ENCODE data around the gene NID1. TPM values are rescaled to one million over a fixed set of nuclear protein-coding genes. Genes with fewer than 3 reads are reported as not detected.
"Not testable (repeated sequence)": the region's sequence is repeated elsewhere in the genome, so short reads cannot be mapped to it uniquely, and the experiment has no call there.

Gene NID1
- total RNA-seq, 2 donors from 2014 or later: 95.1 to 112 TPM

DNA sequence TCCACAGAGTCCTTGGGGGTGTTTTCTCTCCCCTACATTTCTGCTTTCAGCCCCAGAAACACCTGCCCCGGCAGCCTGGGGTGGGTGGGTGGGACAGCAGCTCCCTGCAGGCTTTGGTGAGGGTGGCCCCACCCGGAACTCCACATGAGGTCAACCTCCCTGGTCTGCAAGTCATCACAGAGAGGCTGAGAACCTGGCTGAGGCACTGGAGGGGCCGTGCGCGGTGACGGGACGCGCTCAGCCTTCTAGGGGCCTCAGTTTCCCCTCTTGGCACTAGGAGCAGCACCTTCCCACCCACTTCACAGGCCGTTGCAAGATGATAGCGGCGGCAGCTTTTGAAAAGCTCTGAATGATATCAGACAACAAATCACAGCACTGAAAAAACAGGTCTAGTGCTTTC, 37.7 kb upstream of the NID1 start:
- DNase-seq (ENCODE audit: low spot score): no peak
- Histone ChIP-seq H3K4me3 (no peak overlapping the region), H3K4me1 (peaks cover 0 to 4% of the 10 kb centered on the region in 2 donors), H3K36me3 (no peaks in the 10 kb centered on the region), H3K9me3 (no peaks in the 10 kb centered on the region), H3K27me3 (no peaks in the 10 kb centered on the region), H3K27ac (no peak overlapping the region)
- TF ChIP-seq, protein P1, sequence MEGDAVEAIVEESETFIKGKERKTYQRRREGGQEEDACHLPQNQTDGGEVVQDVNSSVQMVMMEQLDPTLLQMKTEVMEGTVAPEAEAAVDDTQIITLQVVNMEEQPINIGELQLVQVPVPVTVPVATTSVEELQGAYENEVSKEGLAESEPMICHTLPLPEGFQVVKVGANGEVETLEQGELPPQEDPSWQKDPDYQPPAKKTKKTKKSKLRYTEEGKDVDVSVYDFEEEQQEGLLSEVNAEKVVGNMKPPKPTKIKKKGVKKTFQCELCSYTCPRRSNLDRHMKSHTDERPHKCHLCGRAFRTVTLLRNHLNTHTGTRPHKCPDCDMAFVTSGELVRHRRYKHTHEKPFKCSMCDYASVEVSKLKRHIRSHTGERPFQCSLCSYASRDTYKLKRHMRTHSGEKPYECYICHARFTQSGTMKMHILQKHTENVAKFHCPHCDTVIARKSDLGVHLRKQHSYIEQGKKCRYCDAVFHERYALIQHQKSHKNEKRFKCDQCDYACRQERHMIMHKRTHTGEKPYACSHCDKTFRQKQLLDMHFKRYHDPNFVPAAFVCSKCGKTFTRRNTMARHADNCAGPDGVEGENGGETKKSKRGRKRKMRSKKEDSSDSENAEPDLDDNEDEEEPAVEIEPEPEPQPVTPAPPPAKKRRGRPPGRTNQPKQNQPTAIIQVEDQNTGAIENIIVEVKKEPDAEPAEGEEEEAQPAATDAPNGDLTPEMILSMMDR (IDR thresholded peaks at IDR 0.05): no peak

DNA sequence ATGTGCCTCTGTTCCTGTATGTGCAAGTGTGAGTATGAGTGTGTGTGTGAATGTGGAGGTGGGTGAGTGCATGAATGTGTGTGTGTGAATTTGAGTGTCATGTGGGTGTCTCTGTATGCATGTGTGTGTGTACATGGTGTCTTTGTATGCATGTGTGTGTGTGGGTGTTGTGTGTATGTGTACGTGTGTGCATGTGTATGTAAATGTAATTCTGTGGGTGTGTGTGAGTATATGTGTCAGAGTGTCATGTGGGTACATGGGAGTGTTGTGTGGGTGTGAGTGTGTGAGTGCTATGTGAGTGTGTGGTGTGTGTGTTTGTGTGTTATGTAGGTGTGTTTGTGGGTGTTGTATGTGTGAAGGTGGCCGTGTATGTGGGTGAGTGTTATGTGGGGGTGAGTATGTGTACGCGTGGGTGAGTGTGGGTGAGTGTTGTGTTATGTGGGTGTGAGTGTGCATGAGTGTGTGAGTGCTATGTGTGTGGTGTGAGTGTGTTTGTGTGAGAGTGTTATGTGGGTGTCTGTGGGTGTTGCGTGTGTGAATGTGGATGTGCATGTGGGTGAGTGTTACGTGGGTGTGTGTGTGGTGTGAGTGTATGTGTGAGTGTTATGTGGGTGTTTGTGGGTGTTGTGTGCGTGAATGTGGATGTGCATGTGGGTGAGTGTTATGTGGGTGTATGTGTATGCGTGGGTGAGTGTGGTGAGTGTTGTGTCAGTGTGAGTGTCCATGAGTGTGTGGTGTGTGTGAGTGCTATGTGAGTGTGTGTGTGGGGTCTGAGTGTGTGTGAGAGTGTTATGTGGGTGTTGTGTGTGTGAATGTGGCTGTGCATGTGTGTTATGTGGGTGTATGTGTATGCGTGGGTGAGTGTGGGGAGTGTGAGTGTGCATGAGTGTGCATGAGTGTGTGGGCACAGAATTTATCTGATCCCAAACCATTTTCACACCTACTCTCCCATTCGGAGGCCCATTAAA, 36.6 kb upstream of the NID1 start:
- Histone ChIP-seq H3K4me3 (no peak overlapping the region), H3K4me1 (peaks cover 0 to 4% of the 10 kb centered on the region in 2 donors), H3K9me3 (no peaks in the 10 kb centered on the region), H3K27me3 (no peaks in the 10 kb centered on the region), H3K36me3 (no peaks in the 10 kb centered on the region), H3K27ac (no peak overlapping the region)
- TF ChIP-seq, protein P1 (IDR thresholded peaks at IDR 0.05): no peak
- no peak for DNase-seq (ENCODE audit: low spot score)

DNA sequence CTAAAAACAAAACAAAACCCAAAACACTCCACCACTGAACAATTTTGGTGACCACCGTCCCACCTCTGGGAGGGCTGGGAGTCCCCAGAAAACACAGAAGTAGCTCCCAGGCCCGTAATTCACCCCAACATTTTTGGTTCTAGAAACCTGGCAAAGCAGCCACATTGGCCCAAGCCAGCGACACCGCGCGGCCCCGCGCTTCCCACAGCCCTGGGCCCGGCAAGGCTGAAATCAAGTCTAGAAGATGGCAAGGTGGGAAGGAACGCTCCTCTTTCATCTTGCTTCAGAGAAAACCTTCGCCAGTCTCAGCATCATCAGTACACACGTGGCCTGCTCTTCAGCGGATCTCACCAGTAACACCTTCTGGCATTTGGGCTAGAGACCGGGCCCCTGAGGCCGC, 35.9 kb upstream of the NID1 start:
- no peaks in the 10 kb centered on the region for H3K36me3 ChIP-seq
- H3K4me1 ChIP-seq: peaks cover 0 to 4% of the 10 kb centered on the region in 2 donors
- TF ChIP-seq, protein P1 (IDR thresholded peaks at IDR 0.05): no peak
- H3K27me3 ChIP-seq: no peaks in the 10 kb centered on the region
- no peaks in the 10 kb centered on the region for H3K9me3 ChIP-seq
- no peak overlapping the region for H3K27ac ChIP-seq
- H3K4me3 ChIP-seq: no peak overlapping the region
- DNase-seq (ENCODE audit: low spot score): no peak

DNA sequence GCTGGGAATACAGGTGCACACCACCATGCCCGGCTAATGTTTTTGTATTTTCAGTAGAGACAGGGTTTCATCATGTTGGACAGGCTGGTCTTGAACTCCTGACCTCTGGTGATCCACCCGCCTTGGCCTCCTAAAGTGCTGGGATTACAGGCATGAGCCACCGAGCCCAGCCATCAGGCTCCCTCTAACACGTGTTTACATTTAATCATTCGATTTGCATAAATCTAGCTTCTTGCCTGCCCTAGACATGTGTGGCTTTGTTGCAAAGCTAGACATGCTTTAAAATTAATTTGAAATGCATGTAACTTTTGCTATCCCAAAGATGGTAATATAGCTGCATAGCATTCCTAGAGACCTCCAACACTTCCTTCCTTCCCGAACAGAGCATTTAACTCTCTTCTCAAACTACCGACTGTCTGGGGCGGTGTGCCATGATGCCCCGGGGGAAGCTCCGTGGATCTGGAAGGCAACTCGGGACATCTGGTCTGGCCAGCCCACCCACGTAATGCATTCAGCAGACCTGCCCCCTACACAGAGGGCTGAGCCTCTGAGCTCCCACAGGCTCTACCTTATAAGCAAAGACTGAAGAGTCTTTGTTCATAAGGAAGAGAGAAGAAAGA, 34.6 kb upstream of the NID1 start:
- H3K9me3 ChIP-seq: no peaks in the 10 kb centered on the region
- no peaks in the 10 kb centered on the region for H3K27me3 ChIP-seq
- no peaks in the 10 kb centered on the region for H3K36me3 ChIP-seq
- TF ChIP-seq, protein P1 (IDR thresholded peaks at IDR 0.05): no peak
- peaks cover 0 to 4% of the 10 kb centered on the region in 2 donors for H3K4me1 ChIP-seq
- H3K4me3 ChIP-seq: no peak overlapping the region
- H3K27ac ChIP-seq: no peak overlapping the region
- DNase-seq (ENCODE audit: low spot score): no peak

DNA sequence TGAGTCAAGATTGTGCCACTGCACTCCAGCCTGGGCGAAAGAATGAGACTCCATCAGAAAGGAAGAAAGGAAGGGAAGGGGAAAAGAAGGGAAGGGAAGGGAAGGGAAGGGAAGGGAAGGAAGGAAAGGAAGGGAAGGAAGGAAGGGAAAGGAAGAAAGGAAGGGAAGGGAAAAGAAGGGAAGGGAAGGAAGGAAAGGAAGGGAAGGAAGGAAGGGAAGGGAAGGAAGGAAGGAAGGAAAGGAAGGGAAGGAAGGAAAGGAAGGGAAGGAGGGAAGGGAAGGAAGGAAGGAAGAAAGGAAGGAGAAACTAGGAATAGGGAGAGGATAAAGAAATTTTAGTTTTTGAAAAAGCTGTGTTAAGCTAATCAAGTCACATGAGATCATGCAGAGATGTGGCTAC, 33.4 kb upstream of the NID1 start:
- no peaks in the 10 kb centered on the region for H3K4me1 ChIP-seq

DNA sequence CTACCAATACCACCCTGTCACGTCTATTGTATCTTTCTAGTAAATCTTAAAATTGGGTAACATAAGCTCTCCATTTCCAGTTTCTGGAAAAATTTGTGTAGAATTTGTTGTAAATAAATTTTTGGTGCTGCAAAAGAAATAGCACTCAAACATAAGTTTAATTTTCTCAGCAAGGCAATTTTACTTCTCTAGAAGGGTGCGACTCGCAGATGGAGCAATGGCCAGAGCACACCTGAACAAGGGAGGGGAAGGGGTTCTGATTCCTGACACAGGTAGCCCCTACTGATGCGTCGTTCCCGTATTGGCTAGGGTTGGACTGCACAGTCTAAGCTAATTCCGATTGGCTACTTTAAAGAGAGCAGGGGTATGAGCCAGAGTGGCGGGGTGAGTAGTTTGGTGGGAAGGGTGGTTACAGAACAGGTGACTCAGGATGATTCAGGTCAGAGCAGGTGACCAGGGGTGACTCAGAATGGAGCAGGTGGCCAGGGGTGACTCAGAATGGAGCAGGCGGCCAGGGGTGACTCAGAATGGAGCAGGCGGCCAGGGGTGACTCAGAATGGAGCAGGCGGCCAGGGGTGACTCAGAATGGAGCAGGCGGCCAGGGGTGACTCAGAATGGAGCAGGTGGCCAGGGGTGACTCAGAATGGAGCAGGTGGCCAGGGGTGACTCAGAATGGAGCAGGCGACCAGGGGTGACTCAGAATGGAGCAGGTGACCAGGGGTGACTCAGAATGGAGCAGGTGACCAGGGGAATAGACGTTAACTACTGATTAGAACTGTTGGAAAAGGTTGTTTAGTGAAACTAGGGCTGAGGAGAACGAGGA, 32.0 kb upstream of the NID1 start:
- not testable (repeated sequence) for H3K4me1 ChIP-seq, H3K4me3 ChIP-seq, H3K27me3 ChIP-seq, H3K36me3 ChIP-seq, H3K9me3 ChIP-seq
- peak overlapping the region in 1 of 2 donors; percentile 55 for H3K27ac ChIP-seq
- DNase-seq (ENCODE audit: low spot score): peak; percentile 93

More for the DNA sequence above, 33.4 kb upstream of the NID1 start:
- H3K27me3 ChIP-seq: no peaks in the 10 kb centered on the region
- H3K36me3 ChIP-seq: no peaks in the 10 kb centered on the region
- no peak overlapping the region for H3K27ac ChIP-seq
- TF ChIP-seq, protein P1 (IDR thresholded peaks at IDR 0.05): no peak
- no peaks in the 10 kb centered on the region for H3K9me3 ChIP-seq
- no peak overlapping the region for H3K4me3 ChIP-seq
- no peak for DNase-seq (ENCODE audit: low spot score)

Measured in right atrium auricular region (tissue), 2 donors.